WTC11 (cell line): ENCODE measurements around the gene PBX4. TPM values are rescaled to one million over a fixed set of nuclear protein-coding genes. Genes with fewer than 3 reads are reported as not detected.

ENCODE experiments used
- ATAC-seq: fragments of 200-7000 bp; cut with Tn5 transposase; 2 replicates; pipeline ENCODE4 v1.10.0; 2021; ENCODE audit warnings: mild to moderate bottlenecking, moderate library complexity
- CTCF ChIA-PET: fragments of 300-600 bp; sonication (Branson Sonifier 250); formaldehyde crosslinking; loops from one replicate; lab custom pipeline; 2021; ENCODE audit warnings: antibody characterized with exemption; lab: Charles Lee
- POLR2A ChIA-PET: fragments of 350-600 bp; sonication (Branson Sonifier 250); formaldehyde crosslinking; loops from one replicate; lab custom pipeline; 2021; ENCODE audit warnings: antibody characterized with exemption; lab: Charles Lee
- DNase-seq: peaks from one replicate; pipeline ENCODE4 v3.0.0; 2021; ENCODE audit warnings: low spot score
- H3K27ac Mint-ChIP-seq: 2 replicates; pipeline ENCODE4 v1.8.0; 2021; ENCODE audit warnings: mixed read lengths
- H3K27me3 Mint-ChIP-seq: 2 replicates; pipeline ENCODE4 v1.8.0; 2021; ENCODE audit warnings: low read depth, mild to moderate bottlenecking, moderate library complexity, mixed read lengths
- H3K36me3 Mint-ChIP-seq: 2 replicates; pipeline ENCODE4 v1.8.0; 2021; ENCODE audit warnings: mixed read lengths
- H3K4me1 Mint-ChIP-seq: 2 replicates; pipeline ENCODE4 v1.8.0; 2022; ENCODE audit warnings: mixed read lengths
- H3K4me3 Mint-ChIP-seq: 2 replicates; pipeline ENCODE4 v1.8.0; 2021; ENCODE audit warnings: mild to moderate bottlenecking, moderate library complexity, mixed read lengths
- H3K9me3 Mint-ChIP-seq: 2 replicates; pipeline ENCODE4 v1.8.0; 2021; ENCODE audit warnings: mixed read lengths
- FOXJ3 ChIP-seq: sonication (generic); formaldehyde crosslinking; IDR thresholded peaks from 2 replicates; pipeline ENCODE4 v1.9.0; 2021; ENCODE audit warnings: missing genetic modification reagents, mild to moderate bottlenecking, borderline replicate concordance
- GTF2I ChIP-seq: fragments of 250-450 bp; sonication (Bioruptor Pico); conservative IDR thresholded peaks from 2 replicates; pipeline ENCODE4 v1.4.0; 2021; ENCODE audit warnings: mild to moderate bottlenecking
- IRF2 ChIP-seq: sonication (generic); formaldehyde crosslinking; IDR thresholded peaks from 2 replicates; pipeline ENCODE4 v1.8.0; 2022; ENCODE audit warnings: low read depth, missing genetic modification reagents, borderline replicate concordance
- JUN ChIP-seq: sonication (generic); formaldehyde crosslinking; IDR thresholded peaks from 2 replicates; pipeline ENCODE4 v1.8.0; 2023; ENCODE audit warnings: mild to moderate bottlenecking, missing genetic modification reagents
- OVOL2 ChIP-seq: fragments of 250-450 bp; sonication (Bioruptor Pico); IDR thresholded peaks from 2 replicates; pipeline ENCODE4 v1.9.0; 2021; ENCODE audit warnings: mild to moderate bottlenecking, borderline replicate concordance
- SMAD4 ChIP-seq: sonication (generic); formaldehyde crosslinking; IDR thresholded peaks from 2 replicates; pipeline ENCODE4 v1.8.0; 2022; ENCODE audit warnings: mild to moderate bottlenecking, missing genetic modification reagents
- SOX15 ChIP-seq: fragments of 250-450 bp; sonication (Bioruptor Pico); IDR thresholded peaks from 2 replicates; pipeline ENCODE4 v1.9.0; 2021; ENCODE audit warnings: mild to moderate bottlenecking
- SP1 ChIP-seq: sonication (generic); formaldehyde crosslinking; conservative IDR thresholded peaks from 2 replicates; pipeline ENCODE4 v1.8.1; 2022; ENCODE audit warnings: missing genetic modification reagents
- ZNF121 ChIP-seq: sonication (generic); formaldehyde crosslinking; IDR thresholded peaks from 2 replicates; pipeline ENCODE4 v1.8.0; 2023; ENCODE audit warnings: missing genetic modification reagents
- ZNF232 ChIP-seq: sonication (generic); formaldehyde crosslinking; IDR thresholded peaks from 2 replicates; pipeline ENCODE4 v1.8.0; 2022; ENCODE audit warnings: mild to moderate bottlenecking, missing genetic modification reagents
- ZNF396 ChIP-seq: fragments of 250-450 bp; sonication (Bioruptor Pico); IDR thresholded peaks from 2 replicates; pipeline ENCODE4 v1.8.0; 2021; ENCODE audit warnings: mild to moderate bottlenecking, moderate library complexity, borderline replicate concordance
- total RNA-seq: library from RNA; stranded (reverse); gene quantifications from 3 replicates; pipeline ENCODE4 v1.2.3, GENCODE V29; 2021
- TF ChIP-seq, protein P1 (sequence below): fragments of 250-450 bp; sonication (Bioruptor Pico); conservative IDR thresholded peaks from 2 replicates; pipeline ENCODE4 v1.9.0; 2021; ENCODE audit warnings: mild to moderate bottlenecking
- TF ChIP-seq, protein P2 (sequence below): sonication (generic); formaldehyde crosslinking; IDR thresholded peaks from 2 replicates; pipeline ENCODE4 v1.8.0; 2023; ENCODE audit warnings: mild to moderate bottlenecking, missing genetic modification reagents
- TF ChIP-seq, protein P3 (sequence below): sonication (generic); formaldehyde crosslinking; IDR thresholded peaks from 2 replicates; pipeline ENCODE4 v1.8.0; 2022; ENCODE audit warnings: mild to moderate bottlenecking, missing genetic modification reagents
- TF ChIP-seq, protein P4 (sequence below): sonication (generic); formaldehyde crosslinking; IDR thresholded peaks from 2 replicates; pipeline ENCODE4 v1.8.0; 2022; ENCODE audit warnings: mild to moderate bottlenecking, missing genetic modification reagents
- TF ChIP-seq, protein P5 (sequence below): sonication (generic); formaldehyde crosslinking; IDR thresholded peaks from 2 replicates; pipeline ENCODE4 v1.8.1; 2022; ENCODE audit warnings: low read depth, missing genetic modification reagents, borderline replicate concordance

PBX4 gene
- total RNA-seq, 1 experiment from 2014 or later = 3.2 TPM

DNA sequence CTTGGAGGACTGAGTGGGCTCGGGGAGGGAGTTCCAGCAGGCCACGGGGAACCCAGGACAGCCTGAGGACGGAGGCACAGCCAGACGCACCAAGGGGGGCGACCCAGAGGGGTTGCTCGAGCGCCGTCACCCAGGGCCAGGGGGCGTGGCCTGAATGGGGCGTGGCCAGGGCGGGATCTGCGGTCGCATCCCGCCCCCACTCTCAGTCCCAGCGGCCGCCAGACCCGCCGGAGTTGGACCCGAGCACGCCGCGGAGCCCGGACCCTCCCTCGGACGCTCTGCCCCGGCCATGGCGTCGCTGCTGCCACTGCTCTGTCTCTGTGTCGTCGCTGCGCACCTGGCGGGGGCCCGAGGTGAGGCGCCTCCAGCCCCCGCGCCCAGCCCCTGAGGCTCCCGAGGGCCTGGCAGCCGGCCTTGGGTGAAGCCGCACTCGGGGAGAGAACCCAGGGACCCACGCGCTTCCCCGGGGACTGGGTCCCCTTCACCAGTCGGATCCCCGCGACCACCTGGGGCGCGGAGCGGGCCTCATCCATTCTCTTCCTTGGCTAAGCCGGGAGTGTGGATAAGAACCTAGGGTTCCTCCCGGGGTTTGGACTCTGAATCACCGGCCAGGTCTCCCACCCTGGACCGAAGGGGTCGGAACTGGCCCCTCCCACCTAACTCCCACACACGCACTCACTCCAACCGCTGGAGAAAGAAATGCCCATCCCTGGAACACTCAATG lies 80.3 kb downstream of the PBX4 start, which contains the start of gene CILP2 (continued):
- TF ChIP-seq, protein P1, sequence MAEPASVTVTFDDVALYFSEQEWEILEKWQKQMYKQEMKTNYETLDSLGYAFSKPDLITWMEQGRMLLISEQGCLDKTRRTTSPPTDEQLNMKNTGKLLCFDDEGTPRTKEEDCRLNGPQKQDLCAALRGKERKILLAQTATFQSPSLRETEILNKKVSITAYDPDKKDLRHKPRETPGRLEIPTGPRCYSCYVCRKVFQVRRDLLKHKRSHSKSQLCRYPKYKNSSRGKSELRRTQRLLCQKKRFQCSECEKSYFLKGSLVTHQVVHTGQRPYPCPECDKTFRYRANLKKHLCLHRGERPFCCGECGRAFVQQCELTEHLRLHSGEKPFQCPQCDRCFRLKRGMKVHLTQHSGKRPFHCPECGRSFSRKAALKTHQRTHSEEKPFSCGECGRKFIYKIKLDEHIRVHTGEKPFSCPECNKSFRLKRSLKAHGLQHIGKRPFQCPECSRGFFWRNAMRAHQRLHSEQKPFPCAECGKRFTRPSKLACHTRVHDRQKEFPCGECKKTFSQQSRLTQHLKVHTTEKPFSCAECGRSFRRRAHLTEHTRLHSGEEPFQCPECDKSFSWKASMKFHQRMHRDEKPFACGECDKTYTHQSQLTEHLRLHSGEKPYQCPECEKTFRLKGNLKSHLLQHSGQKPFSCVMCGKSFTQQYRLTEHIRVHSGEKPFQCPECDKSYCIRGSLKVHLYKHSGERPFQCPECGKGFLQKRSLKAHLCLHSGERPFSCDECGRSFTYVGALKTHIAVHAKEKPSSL (CRISPR knock-in tag) = no peak
- TF ChIP-seq, protein P2, sequence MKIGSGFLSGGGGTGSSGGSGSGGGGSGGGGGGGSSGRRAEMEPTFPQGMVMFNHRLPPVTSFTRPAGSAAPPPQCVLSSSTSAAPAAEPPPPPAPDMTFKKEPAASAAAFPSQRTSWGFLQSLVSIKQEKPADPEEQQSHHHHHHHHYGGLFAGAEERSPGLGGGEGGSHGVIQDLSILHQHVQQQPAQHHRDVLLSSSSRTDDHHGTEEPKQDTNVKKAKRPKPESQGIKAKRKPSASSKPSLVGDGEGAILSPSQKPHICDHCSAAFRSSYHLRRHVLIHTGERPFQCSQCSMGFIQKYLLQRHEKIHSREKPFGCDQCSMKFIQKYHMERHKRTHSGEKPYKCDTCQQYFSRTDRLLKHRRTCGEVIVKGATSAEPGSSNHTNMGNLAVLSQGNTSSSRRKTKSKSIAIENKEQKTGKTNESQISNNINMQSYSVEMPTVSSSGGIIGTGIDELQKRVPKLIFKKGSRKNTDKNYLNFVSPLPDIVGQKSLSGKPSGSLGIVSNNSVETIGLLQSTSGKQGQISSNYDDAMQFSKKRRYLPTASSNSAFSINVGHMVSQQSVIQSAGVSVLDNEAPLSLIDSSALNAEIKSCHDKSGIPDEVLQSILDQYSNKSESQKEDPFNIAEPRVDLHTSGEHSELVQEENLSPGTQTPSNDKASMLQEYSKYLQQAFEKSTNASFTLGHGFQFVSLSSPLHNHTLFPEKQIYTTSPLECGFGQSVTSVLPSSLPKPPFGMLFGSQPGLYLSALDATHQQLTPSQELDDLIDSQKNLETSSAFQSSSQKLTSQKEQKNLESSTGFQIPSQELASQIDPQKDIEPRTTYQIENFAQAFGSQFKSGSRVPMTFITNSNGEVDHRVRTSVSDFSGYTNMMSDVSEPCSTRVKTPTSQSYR (CRISPR knock-in tag) = no peak
- TF ChIP-seq ZNF232 (peak; percentile 72), OVOL2 (CRISPR knock-in tag) (no peak), SP1 (CRISPR knock-in tag) (peak; percentile 90)
- TF ChIP-seq, protein P3, sequence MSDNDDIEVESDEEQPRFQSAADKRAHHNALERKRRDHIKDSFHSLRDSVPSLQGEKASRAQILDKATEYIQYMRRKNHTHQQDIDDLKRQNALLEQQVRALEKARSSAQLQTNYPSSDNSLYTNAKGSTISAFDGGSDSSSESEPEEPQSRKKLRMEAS = peak; percentile 63

DNA sequence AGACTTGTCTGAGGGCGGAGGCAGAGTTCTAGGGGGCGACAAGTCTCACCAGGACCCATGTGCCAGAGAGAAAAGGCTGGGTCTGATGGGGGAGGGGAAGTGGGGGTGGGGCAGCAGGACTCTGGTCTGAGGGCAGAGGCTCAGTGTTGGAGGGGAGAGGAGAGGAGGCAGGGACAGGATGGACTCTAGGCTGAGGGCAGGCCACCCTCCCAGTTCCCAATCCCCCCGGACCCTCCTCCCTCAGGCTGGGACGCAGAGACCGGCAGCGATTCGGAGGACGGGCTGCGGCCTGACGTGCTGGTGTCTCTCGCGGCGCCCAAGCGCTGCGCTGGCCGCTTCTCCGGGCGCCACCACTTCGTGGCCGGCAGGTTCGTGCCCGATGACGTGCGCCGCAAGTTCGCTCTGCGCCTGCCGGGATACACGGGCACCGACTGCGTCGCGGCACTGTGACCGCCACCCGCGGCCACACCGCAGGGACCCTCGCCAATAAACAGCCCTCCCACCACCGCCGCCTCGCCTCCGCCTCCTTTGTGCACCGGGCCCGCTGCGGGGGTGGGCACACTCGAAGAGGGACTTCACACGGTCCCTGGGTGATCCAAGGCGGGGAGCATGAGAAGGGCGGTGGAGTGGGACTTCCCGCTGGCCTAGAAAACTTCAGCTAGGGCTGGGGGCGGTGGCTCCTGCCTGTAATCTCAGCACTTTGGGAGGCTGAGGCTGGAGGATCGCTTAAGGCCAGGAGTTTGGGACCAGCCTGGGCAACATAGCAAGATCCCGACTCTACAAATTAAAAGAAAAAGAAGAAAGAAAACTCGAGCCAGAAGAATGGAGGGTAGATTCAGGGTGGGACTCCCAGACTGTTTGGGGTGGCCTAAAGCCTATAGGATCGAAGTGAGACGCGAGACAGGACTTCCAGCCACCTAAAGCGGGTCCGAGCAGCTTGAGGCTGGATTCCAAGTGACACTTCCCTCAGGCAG lies 81.1 kb downstream of the PBX4 start:
- Mint-ChIP-seq H3K4me1 (peaks cover 15% of the 10 kb centered on the region), H3K9me3 (no peaks in the 10 kb centered on the region), H3K27ac (no peak overlapping the region)
- no peak for ATAC-seq
- TF ChIP-seq JUN (CRISPR knock-in tag) (no peak), IRF2 (no peak), ZNF396 (CRISPR knock-in tag) (no peak), SOX15 (no peak), FOXJ3 (CRISPR knock-in tag) (no peak), ZNF121 (peak; percentile 91), GTF2I (peak; percentile 93), SMAD4 (CRISPR knock-in tag) (no peak)
- TF ChIP-seq, protein P4, sequence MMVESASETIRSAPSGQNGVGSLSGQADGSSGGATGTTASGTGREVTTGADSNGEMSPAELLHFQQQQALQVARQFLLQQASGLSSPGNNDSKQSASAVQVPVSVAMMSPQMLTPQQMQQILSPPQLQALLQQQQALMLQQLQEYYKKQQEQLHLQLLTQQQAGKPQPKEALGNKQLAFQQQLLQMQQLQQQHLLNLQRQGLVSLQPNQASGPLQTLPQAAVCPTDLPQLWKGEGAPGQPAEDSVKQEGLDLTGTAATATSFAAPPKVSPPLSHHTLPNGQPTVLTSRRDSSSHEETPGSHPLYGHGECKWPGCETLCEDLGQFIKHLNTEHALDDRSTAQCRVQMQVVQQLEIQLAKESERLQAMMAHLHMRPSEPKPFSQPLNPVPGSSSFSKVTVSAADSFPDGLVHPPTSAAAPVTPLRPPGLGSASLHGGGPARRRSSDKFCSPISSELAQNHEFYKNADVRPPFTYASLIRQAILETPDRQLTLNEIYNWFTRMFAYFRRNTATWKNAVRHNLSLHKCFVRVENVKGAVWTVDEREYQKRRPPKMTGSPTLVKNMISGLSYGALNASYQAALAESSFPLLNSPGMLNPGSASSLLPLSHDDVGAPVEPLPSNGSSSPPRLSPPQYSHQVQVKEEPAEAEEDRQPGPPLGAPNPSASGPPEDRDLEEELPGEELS (CRISPR knock-in tag) = no peak
- TF ChIP-seq, protein P1 (CRISPR knock-in tag) = no peak
- TF ChIP-seq, protein P5, sequence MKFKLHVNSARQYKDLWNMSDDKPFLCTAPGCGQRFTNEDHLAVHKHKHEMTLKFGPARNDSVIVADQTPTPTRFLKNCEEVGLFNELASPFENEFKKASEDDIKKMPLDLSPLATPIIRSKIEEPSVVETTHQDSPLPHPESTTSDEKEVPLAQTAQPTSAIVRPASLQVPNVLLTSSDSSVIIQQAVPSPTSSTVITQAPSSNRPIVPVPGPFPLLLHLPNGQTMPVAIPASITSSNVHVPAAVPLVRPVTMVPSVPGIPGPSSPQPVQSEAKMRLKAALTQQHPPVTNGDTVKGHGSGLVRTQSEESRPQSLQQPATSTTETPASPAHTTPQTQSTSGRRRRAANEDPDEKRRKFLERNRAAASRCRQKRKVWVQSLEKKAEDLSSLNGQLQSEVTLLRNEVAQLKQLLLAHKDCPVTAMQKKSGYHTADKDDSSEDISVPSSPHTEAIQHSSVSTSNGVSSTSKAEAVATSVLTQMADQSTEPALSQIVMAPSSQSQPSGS = no peak
- TF ChIP-seq, all 79 proteins: peak for 2
- peak; percentile 11 for DNase-seq
- ChIA-PET POLR2A (interaction anchor here (0.6 kb wide), 1 partner anchor 628 kb away, joined by 3 read pairs; no protein-coding TSS in a partner anchor), CTCF (interaction anchor here (1.0 to 14.4 kb wide), 4 partner anchors 16 to 106 kb away, joined by 3 to 408 read pairs (median 5); partner anchors contain the start of genes GMIP and LPAR2)
- H3K27me3 Mint-ChIP-seq = peaks cover 36% of the 10 kb centered on the region
- peak overlapping the region; percentile 52 for H3K4me3 Mint-ChIP-seq
- H3K36me3 Mint-ChIP-seq = no peaks in the 10 kb centered on the region
